DOHH2 (cell line): ENCODE data around the gene REXO1.
"Not testable (repeated sequence)": the region's sequence is repeated elsewhere in the genome, so short reads cannot be mapped to it uniquely, and the experiment has no call there.

ENCODE experiments used
- H3F3A ChIP-seq: fragments of 200-600 bp; sonication (generic), shearing (Covaris generic); 2 replicates; pipeline ENCODE4 v1.6.0; 2016; ENCODE audit warnings: antibody characterized with exemption, mild to moderate bottlenecking; ENCODE audit not compliant: control insufficient read depth, insufficient read depth
- H3K27ac ChIP-seq: fragments of 200-600 bp; sonication (generic); 2 replicates; pipeline ENCODE4 v1.5.1; 2014; ENCODE audit warnings: low read depth, mild to moderate bottlenecking, low read length, moderate library complexity
- H3K27me3 ChIP-seq: fragments of 200-600 bp; sonication (generic); 2 replicates; pipeline ENCODE4 v1.6.1; 2014; ENCODE audit warnings: mild to moderate bottlenecking, low read length, mixed read lengths; ENCODE audit not compliant: control insufficient read depth
- H3K36me3 ChIP-seq: fragments of 200-600 bp; sonication (generic); 2 replicates; pipeline ENCODE4 v1.6.1; 2014; ENCODE audit warnings: mild to moderate bottlenecking, low read length, moderate library complexity, mixed read lengths; ENCODE audit not compliant: control insufficient read depth
- H3K4me1 ChIP-seq: fragments of 200-600 bp; sonication (generic); 2 replicates; pipeline ENCODE4 v1.6.1; 2014; ENCODE audit warnings: mild to moderate bottlenecking, low read length, mixed read lengths; ENCODE audit not compliant: control insufficient read depth
- H3K4me2 ChIP-seq: fragments of 200-600 bp; sonication (generic); 2 replicates; pipeline ENCODE4 v1.6.0; 2014; ENCODE audit warnings: mild to moderate bottlenecking, low read length, moderate library complexity
- H3K4me3 ChIP-seq: fragments of 200-600 bp; sonication (generic); 2 replicates; pipeline ENCODE4 v1.5.1; 2014; ENCODE audit warnings: mild to moderate bottlenecking, low read length, mixed read lengths
- H3K79me2 ChIP-seq: fragments of 200-600 bp; sonication (generic); 2 replicates; pipeline ENCODE4 v1.6.1; 2014; ENCODE audit warnings: mild to moderate bottlenecking, low read length, mixed read lengths; ENCODE audit not compliant: control insufficient read depth
- H3K9me2 ChIP-seq: fragments of 200-600 bp; sonication (generic); replicated peaks from 2 replicates; pipeline ENCODE4 v1.6.1; 2014; ENCODE audit warnings: mild to moderate bottlenecking, low read length, mixed read lengths; ENCODE audit not compliant: control insufficient read depth
- H3K9me3 ChIP-seq: fragments of 200-600 bp; sonication (generic); 2 replicates; pipeline ENCODE4 v1.6.1; 2014; ENCODE audit warnings: antibody characterized with exemption, low read length, mixed read lengths; ENCODE audit not compliant: control insufficient read depth, insufficient read depth
- H4K20me1 ChIP-seq: fragments of 200-600 bp; sonication (generic); 2 replicates; pipeline ENCODE4 v1.6.0; 2014; ENCODE audit warnings: low read depth, mild to moderate bottlenecking, antibody characterized with exemption, low read length, moderate library complexity; ENCODE audit not compliant: control insufficient read depth, insufficient read depth
- CTCF ChIP-seq: fragments of 200-600 bp; sonication (generic); IDR thresholded peaks from one replicate; pipeline ENCODE4 v1.5.1; 2014; ENCODE audit warnings: antibody characterized with exemption, mild to moderate bottlenecking, low read depth, low read length; ENCODE audit not compliant: poor library complexity, severe bottlenecking
- EZH2phosphoT487 ChIP-seq: fragments of 200-600 bp; sonication (generic); IDR thresholded peaks from 2 replicates; pipeline ENCODE4 v1.6.1; 2017; ENCODE audit warnings: borderline replicate concordance, mild to moderate bottlenecking, antibody characterized with exemption, low read length, moderate library complexity, mixed read lengths

The REXO1 gene

GRCh38 chr19:1799695-1800342 is 48.5 kb downstream of the REXO1 start:
- TF ChIP-seq CTCF, result no peak
- TF ChIP-seq EZH2phosphoT487, result no peak
- Histone ChIP-seq H3K9me3 (no peaks in the 10 kb centered on the region), H3K4me2 (no peak overlapping the region), H3K4me1 (peaks cover 3% of the 10 kb centered on the region; the same call in 1 of the 2 replicates), H3K9me2 (no peaks in the 10 kb centered on the region), H3K36me3 (no peaks in the 10 kb centered on the region), H3K27me3 (no peaks in the 10 kb centered on the region), H3F3A (0 out of 2 replicates have a peak, but pooled peaks cover 1% of the 10 kb centered on the region), H3K79me2 (no peaks in the 10 kb centered on the region), H3K27ac (no peak overlapping the region), H4K20me1 (no peaks in the 10 kb centered on the region), H3K4me3 (no peak overlapping the region)

- H3F3A ChIP-seq, H3K9me3 ChIP-seq, H3K4me3 ChIP-seq, H3K27me3 ChIP-seq, H3K4me1 ChIP-seq, H3K9me2 ChIP-seq, H3K36me3 ChIP-seq, H3K79me2 ChIP-seq, H4K20me1 ChIP-seq, H3K27ac ChIP-seq, H3K4me2 ChIP-seq: not testable (repeated sequence)
These were observed 51.0 kb downstream of the REXO1 start for GRCh38 chr19:1797313-1797712.

- Histone ChIP-seq H3K36me3 (no peaks in the 10 kb centered on the region), H3F3A (no peaks in the 10 kb centered on the region), H3K4me3 (no peak overlapping the region), H3K9me2 (no peaks in the 10 kb centered on the region), H4K20me1 (no peaks in the 10 kb centered on the region), H3K79me2 (no peaks in the 10 kb centered on the region), H3K4me2 (no peak overlapping the region), H3K27ac (no peak overlapping the region), H3K27me3 (no peaks in the 10 kb centered on the region), H3K9me3 (no peaks in the 10 kb centered on the region), H3K4me1 (peaks cover 3% of the 10 kb centered on the region; the same call in 1 of the 2 replicates)
- TF ChIP-seq EZH2phosphoT487, result no peak
- TF ChIP-seq CTCF, result no peak
These were observed 51.7 kb downstream of the REXO1 start for GRCh38 chr19:1796395-1797142.

GRCh38 chr19:1794424-1795172 is 53.7 kb downstream of the REXO1 start:
- no peaks in the 10 kb centered on the region; the same call in 1 of the 2 replicates for H3K9me3 ChIP-seq
- H3K27ac ChIP-seq, result no peak overlapping the region
- TF ChIP-seq EZH2phosphoT487 (no peak), CTCF (no peak)
- no peaks in the 10 kb centered on the region for H3F3A ChIP-seq
- H4K20me1 ChIP-seq, result no peaks in the 10 kb centered on the region
- H3K9me2 ChIP-seq, result no peaks in the 10 kb centered on the region
- no peaks in the 10 kb centered on the region for H3K36me3 ChIP-seq
- H3K4me2 ChIP-seq, result no peak overlapping the region
- no peaks in the 10 kb centered on the region for H3K79me2 ChIP-seq
- H3K4me3 ChIP-seq, result no peak overlapping the region
- H3K4me1 ChIP-seq, result peaks cover 3% of the 10 kb centered on the region; the same call in 1 of the 2 replicates
- H3K27me3 ChIP-seq, result no peaks in the 10 kb centered on the region
